Right lobe of liver (tissue), 4 donors: ENCODE results near the gene MLH1.

Experiments used
- POLR2A ChIP-seq: fragments of 450-650 bp; IDR thresholded peaks from one replicate; pipeline ENCODE4 v1.6.1; 2017; ENCODE audit warnings: antibody characterized with exemption, mild to moderate bottlenecking
- TF ChIP-seq, protein P1 (sequence below), 4 donors: fragments of 200-600 bp in 3 of 4; fragments of 450-650 bp in 1 of 4; IDR thresholded peaks; one replicate each; pipeline versions ENCODE4 v1.5.1 to v1.8.0; 2016 to 2022; ENCODE audit warnings: antibody characterized with exemption in 4 of 4, mild to moderate bottlenecking in 2 of 4
- donor health status: DM: no; HTN: no; CAD: no.
- donor health status: DM: no; HTN: no; CAD: no.
- donor health status: DM: no; HTN: yes; CAD: no.

DNA sequence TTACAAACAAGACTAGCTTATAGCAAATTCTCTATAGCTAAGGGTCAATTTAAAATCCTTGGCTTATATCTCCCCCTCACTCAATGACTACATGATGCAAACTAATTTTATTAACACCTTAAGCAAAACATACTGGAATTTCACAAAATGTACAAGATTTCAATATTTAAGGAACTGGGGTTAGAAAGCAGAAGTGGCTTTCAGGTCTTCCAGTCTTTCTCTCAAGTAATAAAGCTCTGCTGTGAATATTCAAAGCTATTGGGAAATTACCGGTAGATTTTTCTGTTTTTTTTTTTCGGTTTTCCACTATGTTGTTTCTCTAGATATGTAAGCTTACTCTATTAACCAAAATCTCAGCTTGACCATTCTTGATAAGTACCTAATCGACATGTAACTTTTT, 4.3 kb upstream of the MLH1 start:
- TF ChIP-seq, protein P1, sequence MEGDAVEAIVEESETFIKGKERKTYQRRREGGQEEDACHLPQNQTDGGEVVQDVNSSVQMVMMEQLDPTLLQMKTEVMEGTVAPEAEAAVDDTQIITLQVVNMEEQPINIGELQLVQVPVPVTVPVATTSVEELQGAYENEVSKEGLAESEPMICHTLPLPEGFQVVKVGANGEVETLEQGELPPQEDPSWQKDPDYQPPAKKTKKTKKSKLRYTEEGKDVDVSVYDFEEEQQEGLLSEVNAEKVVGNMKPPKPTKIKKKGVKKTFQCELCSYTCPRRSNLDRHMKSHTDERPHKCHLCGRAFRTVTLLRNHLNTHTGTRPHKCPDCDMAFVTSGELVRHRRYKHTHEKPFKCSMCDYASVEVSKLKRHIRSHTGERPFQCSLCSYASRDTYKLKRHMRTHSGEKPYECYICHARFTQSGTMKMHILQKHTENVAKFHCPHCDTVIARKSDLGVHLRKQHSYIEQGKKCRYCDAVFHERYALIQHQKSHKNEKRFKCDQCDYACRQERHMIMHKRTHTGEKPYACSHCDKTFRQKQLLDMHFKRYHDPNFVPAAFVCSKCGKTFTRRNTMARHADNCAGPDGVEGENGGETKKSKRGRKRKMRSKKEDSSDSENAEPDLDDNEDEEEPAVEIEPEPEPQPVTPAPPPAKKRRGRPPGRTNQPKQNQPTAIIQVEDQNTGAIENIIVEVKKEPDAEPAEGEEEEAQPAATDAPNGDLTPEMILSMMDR (IDR thresholded peaks at IDR 0.05), result no peak
- TF ChIP-seq POLR2A, result no peak
